ENCODE results near the gene ELP4. TPM values are rescaled to one million over a fixed set of nuclear protein-coding genes. Genes with fewer than 3 reads are reported as not detected.

ELP4 gene
- total RNA-seq, 4 donors from 2014 or later: 14.4 to 23.3 (median 16.8) TPM

- TF ChIP-seq CTCF (IDR thresholded peaks at IDR 0.05; ENCODE audit: low read depth): no peak
Observed at GRCh38 chr11:31509051-31509428, 527 bp upstream of the ELP4 start.

DNA sequence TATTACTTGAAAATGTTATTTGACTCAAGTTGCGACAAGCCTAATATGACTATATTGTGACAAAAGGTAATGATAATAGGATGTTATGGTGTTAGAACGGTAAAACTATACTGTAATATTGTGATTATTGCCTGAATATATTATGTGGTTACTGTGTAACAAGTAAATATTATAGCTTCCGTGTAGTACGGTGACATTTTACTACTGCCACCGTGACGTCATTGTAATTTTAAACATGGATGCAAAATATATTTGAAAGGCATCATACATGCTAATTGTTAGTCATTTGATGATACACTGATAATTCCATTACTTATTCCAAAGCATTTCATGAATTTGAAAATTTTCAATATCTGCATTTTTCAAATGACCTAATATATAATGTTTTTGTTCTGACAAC, 2.5 kb downstream of the ELP4 start:
- TF ChIP-seq CTCF (IDR thresholded peaks at IDR 0.05; ENCODE audit: low read depth): no peak

GRCh38 chr11:31521497-31522150, 12.1 kb downstream of the ELP4 start:
- TF ChIP-seq CTCF (IDR thresholded peaks at IDR 0.05; ENCODE audit: low read depth): no peak

- no peak for TF ChIP-seq CTCF (IDR thresholded peaks at IDR 0.05; ENCODE audit: low read depth)
Observed at GRCh38 chr11:31529189-31529588, 19.6 kb downstream of the ELP4 start.

DNA sequence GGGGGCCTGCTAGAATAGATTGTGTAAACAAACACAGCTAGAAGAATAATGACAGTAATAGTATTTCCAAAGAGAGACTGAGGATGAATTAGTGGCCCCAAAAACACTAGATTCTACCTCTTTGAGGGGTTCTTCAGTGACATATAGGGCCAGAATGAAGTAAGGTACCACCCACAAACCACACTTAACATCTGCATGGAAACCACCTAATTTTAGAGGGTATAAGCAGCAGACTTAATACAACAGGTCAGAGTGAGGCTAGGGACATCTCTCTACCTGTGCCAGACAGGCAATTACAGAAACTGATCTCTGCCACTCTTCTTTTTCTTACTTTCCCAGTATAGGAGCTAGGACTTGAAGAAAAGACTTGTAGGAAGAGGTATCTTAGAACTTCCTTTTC, 20.1 kb downstream of the ELP4 start:
- no peak for TF ChIP-seq CTCF (IDR thresholded peaks at IDR 0.05; ENCODE audit: low read depth)

DNA sequence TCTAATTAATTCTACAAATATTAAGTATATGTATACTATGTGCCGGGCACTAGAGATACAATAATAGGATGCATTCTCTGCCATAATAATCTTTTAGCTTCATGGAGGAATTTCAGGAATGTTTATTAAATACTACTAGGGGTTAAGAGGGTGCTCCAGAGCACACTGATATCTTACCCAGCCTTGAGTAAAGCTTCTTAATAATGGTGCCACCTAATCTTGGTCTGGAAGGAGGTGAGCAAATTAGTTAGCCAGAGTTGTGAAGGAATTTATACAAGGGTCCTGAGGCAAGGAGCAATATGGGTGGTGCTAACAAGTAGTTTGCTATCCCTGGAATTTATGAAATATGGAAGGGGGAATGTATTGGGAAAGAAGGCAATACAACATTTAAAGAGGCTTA, 21.7 kb downstream of the ELP4 start:
- TF ChIP-seq CTCF (IDR thresholded peaks at IDR 0.05; ENCODE audit: low read depth): no peak

- TF ChIP-seq CTCF (IDR thresholded peaks at IDR 0.05; ENCODE audit: low read depth): no peak
Observed at GRCh38 chr11:31535479-31535878, 25.9 kb downstream of the ELP4 start.

All from subcutaneous adipose tissue (tissue), 4 donors.